ENCODE results near the gene GKN2. TPM values are rescaled to one million over a fixed set of nuclear protein-coding genes. Genes with fewer than 3 reads are reported as not detected.

Gene GKN2
- total and polyA plus RNA-seq, 2 of the 13 experiments (the other 11 are each of a cell fraction or from before 2014, with no cell fraction given): not detected

GRCh38 chr2:68993660-68994059 is 41.0 kb upstream of the GKN2 start (continued):
- TF ChIP-seq ZNF350 (CRISPR knock-in tag; IDR thresholded peaks at IDR 0.05; ENCODE audit: borderline replicate concordance, low read depth) (no peak), ZNF138 (CRISPR knock-in tag; IDR thresholded peaks at IDR 0.05; ENCODE audit: low read depth) (no peak), TCF7 (IDR thresholded peaks at IDR 0.05; ENCODE audit: low read depth) (peak; percentile 68; the same call in 1 of the 2 replicates), EP300 (IDR thresholded peaks at IDR 0.05; ENCODE audit: low read depth in 2 of 2, low read length in 2 of 2) (peak in 1 of 2 experiments; percentile 50; a peak in 1 of 4 replicates), EP300 (CRISPR knock-in tag; IDR thresholded peaks at IDR 0.05; ENCODE audit: borderline replicate concordance) (no peak), MNT (IDR thresholded peaks at IDR 0.05) (no peak), ZNF83 (CRISPR knock-in tag; IDR thresholded peaks at IDR 0.05; ENCODE audit: borderline replicate concordance) (no peak), ZNF432 (CRISPR knock-in tag; IDR thresholded peaks at IDR 0.05; ENCODE audit: borderline replicate concordance) (no peak), FOXM1 (CRISPR knock-in tag; IDR thresholded peaks at IDR 0.05) (no peak), NONO (IDR thresholded peaks at IDR 0.05) (no peak), NONO (CRISPR knock-in tag; conservative IDR thresholded peaks at IDR 0.05) (no peak), HHEX (CRISPR knock-in tag; IDR thresholded peaks at IDR 0.05) (no peak), PATZ1 (CRISPR knock-in tag; IDR thresholded peaks at IDR 0.05) (peak; percentile 33; the same call in 1 of the 2 replicates), ZFP36L1 (CRISPR knock-in tag; IDR thresholded peaks at IDR 0.05) (no peak), MTF1 (CRISPR knock-in tag; IDR thresholded peaks at IDR 0.05) (no peak), ZNF33A (CRISPR knock-in tag; IDR thresholded peaks at IDR 0.05; ENCODE audit: borderline replicate concordance) (no peak), FOSL2 (CRISPR knock-in tag; IDR thresholded peaks at IDR 0.05) (no peak), ZNF275 (CRISPR knock-in tag; IDR thresholded peaks at IDR 0.05; ENCODE audit: borderline replicate concordance) (no peak), ZNF614 (CRISPR knock-in tag; IDR thresholded peaks at IDR 0.05; ENCODE audit: borderline replicate concordance) (peak; percentile 83; the same call in 1 of the 2 replicates), IRF2 (CRISPR knock-in tag; IDR thresholded peaks at IDR 0.05) (no peak), SALL1 (CRISPR knock-in tag; IDR thresholded peaks at IDR 0.05) (peak; percentile 32; the same call in 1 of the 2 replicates), PITX1 (CRISPR knock-in tag; IDR thresholded peaks at IDR 0.05) (peak; percentile 53; the same call in 1 of the 2 replicates), ZNF30 (CRISPR knock-in tag; IDR thresholded peaks at IDR 0.05) (no peak)
- TF ChIP-seq, protein P1, sequence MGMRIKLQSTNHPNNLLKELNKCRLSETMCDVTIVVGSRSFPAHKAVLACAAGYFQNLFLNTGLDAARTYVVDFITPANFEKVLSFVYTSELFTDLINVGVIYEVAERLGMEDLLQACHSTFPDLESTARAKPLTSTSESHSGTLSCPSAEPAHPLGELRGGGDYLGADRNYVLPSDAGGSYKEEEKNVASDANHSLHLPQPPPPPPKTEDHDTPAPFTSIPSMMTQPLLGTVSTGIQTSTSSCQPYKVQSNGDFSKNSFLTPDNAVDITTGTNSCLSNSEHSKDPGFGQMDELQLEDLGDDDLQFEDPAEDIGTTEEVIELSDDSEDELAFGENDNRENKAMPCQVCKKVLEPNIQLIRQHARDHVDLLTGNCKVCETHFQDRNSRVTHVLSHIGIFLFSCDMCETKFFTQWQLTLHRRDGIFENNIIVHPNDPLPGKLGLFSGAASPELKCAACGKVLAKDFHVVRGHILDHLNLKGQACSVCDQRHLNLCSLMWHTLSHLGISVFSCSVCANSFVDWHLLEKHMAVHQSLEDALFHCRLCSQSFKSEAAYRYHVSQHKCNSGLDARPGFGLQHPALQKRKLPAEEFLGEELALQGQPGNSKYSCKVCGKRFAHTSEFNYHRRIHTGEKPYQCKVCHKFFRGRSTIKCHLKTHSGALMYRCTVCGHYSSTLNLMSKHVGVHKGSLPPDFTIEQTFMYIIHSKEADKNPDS (CRISPR knock-in tag; IDR thresholded peaks at IDR 0.05): no peak
- TF ChIP-seq, protein P2, sequence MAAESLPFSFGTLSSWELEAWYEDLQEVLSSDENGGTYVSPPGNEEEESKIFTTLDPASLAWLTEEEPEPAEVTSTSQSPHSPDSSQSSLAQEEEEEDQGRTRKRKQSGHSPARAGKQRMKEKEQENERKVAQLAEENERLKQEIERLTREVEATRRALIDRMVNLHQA (CRISPR knock-in tag; IDR thresholded peaks at IDR 0.05): no peak
